ENCODE results near the gene RNASE11. TPM values are rescaled to one million over a fixed set of nuclear protein-coding genes. Genes with fewer than 3 reads are reported as not detected.

The RNASE11 gene
- total and polyA plus RNA-seq, 5 donors, result not detected

DNA sequence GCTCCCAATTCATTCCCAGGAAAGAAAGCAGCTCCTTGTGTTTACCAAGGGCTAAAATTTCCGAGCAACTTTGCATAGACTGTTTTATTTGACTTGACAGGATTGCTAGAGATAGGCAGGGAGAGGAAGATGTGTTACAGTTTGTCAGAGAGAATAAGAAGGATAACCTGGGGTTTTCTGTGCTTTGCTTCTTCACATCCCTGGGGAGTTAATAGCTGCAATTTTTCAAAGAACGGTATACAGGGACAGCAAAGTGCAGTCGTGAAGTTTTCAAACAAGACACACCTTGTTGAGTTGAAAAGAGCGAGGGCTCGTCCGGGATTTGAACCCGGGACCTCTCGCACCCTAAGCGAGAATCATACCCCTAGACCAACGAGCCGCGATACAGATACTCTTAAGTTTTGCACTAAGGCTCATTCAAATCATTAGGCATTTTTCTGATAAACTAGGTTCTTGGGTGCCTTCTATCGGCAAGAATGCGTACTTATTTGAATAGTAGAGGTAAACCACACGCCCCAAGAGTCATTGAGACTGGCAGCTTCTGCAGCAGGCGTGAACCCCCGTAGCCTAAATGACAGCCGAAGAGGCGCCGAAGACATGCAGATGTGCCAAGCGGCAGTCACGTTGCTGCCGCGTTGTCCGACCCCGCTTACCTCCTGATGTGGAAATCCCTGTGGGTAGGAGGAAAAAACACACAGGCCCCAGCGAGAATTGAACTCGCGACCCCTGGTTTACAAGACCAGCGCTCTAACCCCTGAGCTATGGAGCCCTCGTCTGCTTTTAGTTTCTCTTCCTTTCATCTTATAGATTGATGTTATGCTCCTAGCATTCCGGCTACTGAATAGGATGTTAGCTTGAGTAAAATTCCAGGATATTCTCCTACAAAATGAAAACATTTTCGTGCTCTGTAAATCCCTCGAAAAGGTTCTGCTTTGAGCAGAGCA is 25.6 kb upstream of the RNASE11 start:
- H3K27ac ChIP-seq (ENCODE audit: low read length), result peak overlapping the region; percentile 89
- H3K4me1 ChIP-seq (ENCODE audit: control insufficient read depth, insufficient read depth, low read length), result no peaks in the 10 kb centered on the region
- peak; percentile 81 to 88 (median 85) for DNase-seq
- H3K9me3 ChIP-seq (ENCODE audit: control insufficient read depth, low read length), result no peaks in the 10 kb centered on the region
- WGBS, result under 1% methylated on average over 34 of the region's 34 CpGs
- H3K4me3 ChIP-seq (ENCODE audit: low read length), result peak overlapping the region; percentile 67
- no peaks in the 10 kb centered on the region for H3K27me3 ChIP-seq (ENCODE audit: control insufficient read depth, insufficient read depth)
- peak; percentile 88 to 89 for ATAC-seq
- intact Hi-C loops (cut with DNase I), result loop anchor here in 3 of 4 donors (2.0 to 5.0 kb wide), 5 partner anchors 69 to 286 kb away; partner anchors contain the start of genes RNASE4 (in 3 of the 3), PARP2 (in 1 of the 3) and TEP1 (in 1 of the 3)

GRCh38 chr14:20612403-20612802 is 24.6 kb upstream of the RNASE11 start:
- ATAC-seq (no peak), DNase-seq (no peak)
- no peak overlapping the region for H3K4me3 ChIP-seq (ENCODE audit: low read length)
- H3K4me1 ChIP-seq (ENCODE audit: control insufficient read depth, insufficient read depth, low read length), result no peaks in the 10 kb centered on the region
- no peak overlapping the region for H3K27ac ChIP-seq (ENCODE audit: low read length)
- no peaks in the 10 kb centered on the region for H3K9me3 ChIP-seq (ENCODE audit: control insufficient read depth, low read length)
- intact Hi-C loops (cut with DNase I), result loop anchor here in 3 of 4 donors (2.0 to 5.0 kb wide), 5 partner anchors 70 to 285 kb away; partner anchors contain the start of genes RNASE4 (in 3 of the 3), PARP2 (in 1 of the 3) and TEP1 (in 1 of the 3)
- WGBS, result 38% methylated on average over 5 of the region's 5 CpGs
- H3K27me3 ChIP-seq (ENCODE audit: control insufficient read depth, insufficient read depth), result no peaks in the 10 kb centered on the region

DNA sequence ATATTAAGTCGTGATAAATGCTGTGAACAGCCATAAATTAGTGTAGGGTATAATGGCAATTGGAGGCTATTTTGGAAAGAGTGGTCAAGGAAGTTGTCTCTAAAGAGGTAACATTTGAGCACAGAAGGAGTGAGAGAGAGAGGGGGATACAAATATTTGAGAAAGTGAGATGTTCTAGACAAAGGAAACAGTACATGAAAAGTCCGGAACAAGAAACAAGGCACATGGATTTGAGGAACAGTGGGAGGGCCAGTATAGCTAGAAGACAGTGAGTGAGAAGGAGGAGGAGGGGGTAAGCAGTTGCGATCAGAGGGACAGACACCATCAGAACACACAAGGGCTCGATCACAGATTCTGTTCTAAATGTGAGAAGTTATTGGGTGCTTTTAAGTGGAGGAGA is 23.5 kb upstream of the RNASE11 start:
- DNase-seq (no peak), ATAC-seq (no peak)
- Histone ChIP-seq H3K27me3 (ENCODE audit: control insufficient read depth, insufficient read depth) (no peaks in the 10 kb centered on the region), H3K9me3 (ENCODE audit: control insufficient read depth, low read length) (no peaks in the 10 kb centered on the region), H3K4me1 (ENCODE audit: control insufficient read depth, insufficient read depth, low read length) (no peaks in the 10 kb centered on the region), H3K27ac (ENCODE audit: low read length) (no peak overlapping the region), H3K4me3 (ENCODE audit: low read length) (no peak overlapping the region)
- intact Hi-C loops (cut with DNase I), result loop anchor here (2.0 to 5.0 kb wide), 5 partner anchors 70 to 284 kb away; partner anchors contain the start of genes RNASE4 (in 2 of the 4), PARP2 (in 1 of the 4) and TEP1 (in 1 of the 4)
- WGBS, result 61% methylated on average over 4 of the region's 4 CpGs

DNA sequence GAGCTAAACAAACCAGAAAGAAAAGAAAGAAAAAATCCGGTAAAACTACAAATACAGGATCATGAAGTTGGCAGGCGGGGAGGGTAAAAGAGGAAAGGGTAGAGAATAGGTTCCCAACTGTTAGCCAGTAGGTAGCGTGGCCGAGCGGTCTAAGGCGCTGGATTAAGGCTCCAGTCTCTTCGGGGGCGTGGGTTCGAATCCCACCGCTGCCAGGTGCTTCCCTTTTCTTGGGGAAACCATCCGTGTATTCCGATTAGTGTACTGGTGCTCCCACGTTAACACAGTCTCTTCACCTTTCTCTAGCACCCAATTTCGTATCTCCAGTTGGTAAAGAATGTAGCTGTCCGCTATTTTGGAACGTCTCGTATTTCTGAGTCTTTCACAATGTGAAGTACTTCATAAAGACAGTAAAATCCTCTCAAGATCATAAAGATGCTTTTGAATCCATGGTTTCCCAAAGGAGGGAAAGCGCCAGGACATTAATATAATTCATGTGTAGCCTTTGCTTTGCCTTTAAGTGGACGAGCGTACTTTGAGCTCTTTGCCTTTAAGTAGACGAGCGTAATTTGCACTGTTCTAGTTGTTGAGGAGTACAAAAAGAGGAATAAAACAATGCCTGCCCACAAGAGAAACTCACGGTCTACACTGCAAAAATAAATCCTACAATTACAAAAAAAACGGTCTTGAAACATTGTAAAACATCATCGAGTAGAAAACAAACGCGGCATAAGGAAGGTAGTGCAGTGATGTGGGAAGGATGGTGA is 22.4 kb upstream of the RNASE11 start:
- peak overlapping the region; percentile 77 for H3K4me3 ChIP-seq (ENCODE audit: low read length)
- H3K27me3 ChIP-seq (ENCODE audit: control insufficient read depth, insufficient read depth), result no peaks in the 10 kb centered on the region
- DNase-seq (peak; percentile 75 to 92 (median 90)), ATAC-seq (peak; percentile 82 to 85)
- intact Hi-C loops (cut with DNase I), result loop anchor here (2.0 to 5.0 kb wide), 5 partner anchors 71 to 283 kb away; partner anchors contain the start of genes RNASE4 (in 2 of the 4), PARP2 (in 1 of the 4) and TEP1 (in 1 of the 4)
- no peaks in the 10 kb centered on the region for H3K4me1 ChIP-seq (ENCODE audit: control insufficient read depth, insufficient read depth, low read length)
- no peaks in the 10 kb centered on the region for H3K9me3 ChIP-seq (ENCODE audit: control insufficient read depth, low read length)
- no peak overlapping the region for H3K27ac ChIP-seq (ENCODE audit: low read length)
- WGBS, result 6% methylated on average over 27 of the region's 27 CpGs

- H3K27ac ChIP-seq (ENCODE audit: low read length), result peak overlapping the region; percentile 25
- peak overlapping the region; percentile 77 for H3K4me3 ChIP-seq (ENCODE audit: low read length)
- no peaks in the 10 kb centered on the region for H3K4me1 ChIP-seq (ENCODE audit: control insufficient read depth, insufficient read depth, low read length)
- ATAC-seq (peak; percentile 52 to 55), DNase-seq (peak; percentile 33 to 74 (median 70))
- WGBS, result under 1% methylated on average over 44 of the region's 44 CpGs
- no peaks in the 10 kb centered on the region for H3K9me3 ChIP-seq (ENCODE audit: control insufficient read depth, low read length)
- intact Hi-C loops (cut with DNase I), result loop anchor here (2.0 to 10.0 kb wide), 9 partner anchors 71 to 285 kb away; partner anchors contain the start of genes TEP1 (in 3 of the 4), PARP2 (in 2 of the 4) and RNASE4 (in 2 of the 4)
- H3K27me3 ChIP-seq (ENCODE audit: control insufficient read depth, insufficient read depth), result no peaks in the 10 kb centered on the region
Observed at GRCh38 chr14:20609215-20610001, 21.6 kb upstream of the RNASE11 start.

GRCh38 chr14:20608383-20609110 is 20.7 kb upstream of the RNASE11 start:
- DNase-seq (no peak), ATAC-seq (no peak)
- WGBS, result 63% methylated on average over 7 of the region's 7 CpGs
- Histone ChIP-seq H3K9me3 (ENCODE audit: control insufficient read depth, low read length) (no peaks in the 10 kb centered on the region), H3K4me3 (ENCODE audit: low read length) (no peak overlapping the region), H3K4me1 (ENCODE audit: control insufficient read depth, insufficient read depth, low read length) (no peaks in the 10 kb centered on the region), H3K27me3 (ENCODE audit: control insufficient read depth, insufficient read depth) (no peaks in the 10 kb centered on the region), H3K27ac (ENCODE audit: low read length) (no peak overlapping the region)
- intact Hi-C loops (cut with DNase I), result loop anchor here (5.0 to 10.0 kb wide), 5 partner anchors 74 to 284 kb away; partner anchors contain the start of genes TEP1 (in 2 of the 4) and PARP2 (in 1 of the 4)

GRCh38 chr14:20607617-20608016 is 19.8 kb upstream of the RNASE11 start:
- 74% methylated on average over 5 of the region's 5 CpGs for WGBS
- DNase-seq (no peak), ATAC-seq (no peak)
- intact Hi-C loops (cut with DNase I), result loop anchor here (5.0 to 10.0 kb wide), 5 partner anchors 73 to 283 kb away; partner anchors contain the start of genes TEP1 (in 2 of the 4) and PARP2 (in 1 of the 4)
- no peak overlapping the region for H3K27ac ChIP-seq (ENCODE audit: low read length)
- H3K27me3 ChIP-seq (ENCODE audit: control insufficient read depth, insufficient read depth), result no peaks in the 10 kb centered on the region
- H3K9me3 ChIP-seq (ENCODE audit: control insufficient read depth, low read length), result no peaks in the 10 kb centered on the region
- no peak overlapping the region for H3K4me3 ChIP-seq (ENCODE audit: low read length)
- no peaks in the 10 kb centered on the region for H3K4me1 ChIP-seq (ENCODE audit: control insufficient read depth, insufficient read depth, low read length)

DNA sequence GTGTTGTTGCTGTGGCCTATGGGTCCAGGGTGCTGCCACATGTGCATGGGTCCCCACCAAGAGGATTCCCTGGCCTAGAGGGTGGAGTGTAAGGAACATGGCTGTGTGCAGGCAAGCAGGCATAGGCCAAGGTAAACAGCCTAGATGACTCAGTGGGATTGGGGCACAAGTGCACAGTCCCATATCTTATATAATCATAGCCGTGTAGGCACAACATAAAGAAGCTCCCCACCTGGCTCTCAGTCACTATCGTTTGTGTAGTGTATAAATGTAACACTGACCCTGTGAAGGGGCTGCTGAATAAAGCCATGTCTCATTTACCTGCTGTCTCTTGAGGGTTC is 19.1 kb upstream of the RNASE11 start:
- no peak overlapping the region for H3K27ac ChIP-seq (ENCODE audit: low read length)
- no peaks in the 10 kb centered on the region for H3K9me3 ChIP-seq (ENCODE audit: control insufficient read depth, low read length)
- intact Hi-C loops (cut with DNase I), result loop anchor here (5.0 to 10.0 kb wide), 5 partner anchors 72 to 282 kb away; partner anchors contain the start of genes TEP1 (in 2 of the 4) and PARP2 (in 1 of the 4)
- DNase-seq (no peak), ATAC-seq (no peak)
- no peaks in the 10 kb centered on the region for H3K27me3 ChIP-seq (ENCODE audit: control insufficient read depth, insufficient read depth)
- H3K4me3 ChIP-seq (ENCODE audit: low read length), result no peak overlapping the region
- no peaks in the 10 kb centered on the region for H3K4me1 ChIP-seq (ENCODE audit: control insufficient read depth, insufficient read depth, low read length)
- 78% methylated on average over 2 of the region's 2 CpGs for WGBS

GRCh38 chr14:20606190-20606901 is 18.5 kb upstream of the RNASE11 start:
- DNase-seq (peak in 1 of 3 donors; percentile 18), ATAC-seq (no peak)
- no peak overlapping the region for H3K27ac ChIP-seq (ENCODE audit: low read length)
- H3K9me3 ChIP-seq (ENCODE audit: control insufficient read depth, low read length), result no peaks in the 10 kb centered on the region
- no peaks in the 10 kb centered on the region for H3K4me1 ChIP-seq (ENCODE audit: control insufficient read depth, insufficient read depth, low read length)
- no peaks in the 10 kb centered on the region for H3K27me3 ChIP-seq (ENCODE audit: control insufficient read depth, insufficient read depth)
- 29% methylated on average over 8 of the region's 8 CpGs for WGBS
- H3K4me3 ChIP-seq (ENCODE audit: low read length), result no peak overlapping the region
- intact Hi-C loops (cut with DNase I), result loop anchor here (5.0 to 10.0 kb wide), 5 partner anchors 72 to 282 kb away; partner anchors contain the start of genes TEP1 (in 2 of the 4) and PARP2 (in 1 of the 4)

Measured in right cardiac atrium (tissue), 5 donors.